Measurements from ENCODE around the gene ECI1. TPM values are rescaled to one million over a fixed set of nuclear protein-coding genes. Genes with fewer than 3 reads are reported as not detected.

ECI1 gene
- total RNA-seq, 1 experiment from 2014 or later, result 95.4 TPM

GRCh38 chr16:2237102-2237482 lies 14.3 kb downstream of the ECI1 start:
- no peak for DNase-seq
- no peaks in the 10 kb centered on the region for H3K9me3 Mint-ChIP-seq
- Histone ChIP-seq H2BK15ac (ENCODE audit: low read depth, low read length) (no peak overlapping the region), H3K56ac (ENCODE audit: insufficient read length, low read depth, low read length) (no peak overlapping the region), H3K4ac (ENCODE audit: low read depth, low read length) (no peak overlapping the region), H4K8ac (replicated peaks; ENCODE audit: insufficient read length, low read depth, low read length) (no peak overlapping the region), H4K20me1 (ENCODE audit: control insufficient read depth, insufficient read depth, insufficient read length) (no peaks in the 10 kb centered on the region), H3T11ph (ENCODE audit: low read length) (no peak overlapping the region), H3K9ac (ENCODE audit: extremely low read depth, insufficient read length, low read length) (no peak overlapping the region), H3K79me1 (ENCODE audit: insufficient read depth, low read depth, low read length, poor library complexity, severe bottlenecking) (no peaks in the 10 kb centered on the region), H3K9me3 (ENCODE audit: control insufficient read depth, low read depth, low read length) (no peaks in the 10 kb centered on the region), H3K4me1 (ENCODE audit: insufficient read depth, low read length) (no peaks in the 10 kb centered on the region), H2BK120ac (ENCODE audit: low read depth, low read length, poor library complexity, severe bottlenecking) (no peak overlapping the region), H3K27me3 (ENCODE audit: insufficient read depth, low read length) (peaks cover 2% of the 10 kb centered on the region; the same call in 1 of the 2 replicates), H4K5ac (ENCODE audit: insufficient read length, low read depth, low read length) (no peak overlapping the region), H4K91ac (ENCODE audit: insufficient read length, low read depth, low read length) (no peak overlapping the region), H3K23ac (ENCODE audit: insufficient read length, low read depth, low read length) (no peak overlapping the region), H3K4me2 (ENCODE audit: insufficient read depth, insufficient read length, low read length) (peak overlapping the region; percentile 67), H2AK5ac (ENCODE audit: insufficient read length, low read length) (no peak overlapping the region), H3K23me2 (ENCODE audit: insufficient read length, low read depth, low read length, poor library complexity, severe bottlenecking) (peaks cover 13% of the 10 kb centered on the region), H2BK5ac (ENCODE audit: insufficient read length, low read length) (no peak overlapping the region), H2BK20ac (ENCODE audit: low read depth, low read length, poor library complexity, severe bottlenecking) (no peak overlapping the region), H2BK12ac (ENCODE audit: insufficient read length, low read depth, low read length) (no peak overlapping the region), H3K18ac (ENCODE audit: insufficient read length, low read depth, low read length) (no peak overlapping the region), H3K14ac (ENCODE audit: insufficient read depth, low read length) (no peak overlapping the region; the same call in 1 of the 2 replicates), H3K27ac (ENCODE audit: insufficient read length, low read depth, low read length) (no peak overlapping the region), H3K79me2 (ENCODE audit: insufficient read depth, low read length) (no peaks in the 10 kb centered on the region), H2AFZ (ENCODE audit: low read length) (no peak overlapping the region)
- peaks cover 2 to 28% (median 5%) of the 10 kb centered on the region in 3 experiments; a peak in 5 of 7 replicates for H3K36me3 Mint-ChIP-seq (ENCODE audit: insufficient read depth in 1 of 3, low read depth in 3 of 3)
- H3K4me1 Mint-ChIP-seq, result peaks cover 0 to 3% of the 10 kb centered on the region in 2 experiments; a peak in 1 of 4 replicates
- H3K27ac Mint-ChIP-seq, result no peak overlapping the region
- no CpG with 5 or more reads among the region's 40 CpGs for WGBS (ENCODE audit: extremely low coverage, insufficient read length, low lambda C conversion rate)
- TF ChIP-seq CTCF (conservative IDR thresholded peaks at IDR 0.05), result no peak
- H3K4me3 Mint-ChIP-seq, result peak overlapping the region; percentile 42 to 72; a peak in 4 of 5 replicates
- peaks cover 16% of the 10 kb centered on the region for H3K27me3 Mint-ChIP-seq (ENCODE audit: low read depth)
